ENCODE results near the gene SIRT2. TPM values are rescaled to one million over a fixed set of nuclear protein-coding genes. Genes with fewer than 3 reads are reported as not detected.

SIRT2 gene
- total RNA-seq, 1 donor from 2014 or later = 28.3 TPM

DNA sequence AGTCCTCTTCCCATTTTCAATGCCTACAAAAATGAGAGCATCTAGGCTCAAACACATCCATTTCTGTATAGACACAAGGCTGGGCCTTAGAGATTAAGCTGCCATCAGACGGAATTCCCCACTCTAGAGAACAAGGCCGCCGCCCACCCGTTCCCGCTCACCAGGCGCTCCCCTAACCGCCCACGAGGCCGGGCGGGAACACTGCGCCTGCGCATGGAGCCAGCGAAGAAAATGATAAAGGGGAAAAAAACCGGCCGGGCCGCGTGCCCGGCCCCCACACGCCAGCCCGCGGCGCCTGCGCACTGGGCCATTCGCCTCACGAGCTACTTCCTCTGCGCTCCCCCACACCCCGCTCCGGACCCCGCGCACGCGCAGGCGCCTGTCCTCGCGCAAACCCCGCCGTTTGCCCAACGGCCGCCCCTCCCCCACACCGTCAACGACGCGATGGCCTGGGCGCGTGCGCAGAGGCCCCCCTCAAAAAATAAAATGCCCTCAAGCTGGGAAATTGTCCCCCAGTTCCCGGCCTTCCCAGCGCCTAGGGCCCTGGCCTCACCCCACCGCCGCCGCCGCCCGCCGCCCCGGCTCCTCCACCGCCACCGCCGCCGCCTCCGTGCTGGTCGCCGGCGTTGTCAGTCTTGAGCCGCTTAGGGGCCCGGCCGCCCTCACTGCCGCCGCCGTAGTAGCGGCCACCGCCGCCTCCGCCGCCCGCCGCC lies 50.1 kb downstream of the SIRT2 start:
- peak; percentile 94 for DNase-seq (ENCODE audit: low spot score)
- peak overlapping the region; percentile 99 for H3K27ac Mint-ChIP-seq
- no peaks in the 10 kb centered on the region for H3K9me3 Mint-ChIP-seq
- H3K4me1 Mint-ChIP-seq (ENCODE audit: low read depth) = peaks cover 54% of the 10 kb centered on the region
- H3K36me3 Mint-ChIP-seq (ENCODE audit: low read depth) = peaks cover 39% of the 10 kb centered on the region
- intact Hi-C loops (cut with micrococcal nuclease) = loop anchor here (2.0 kb wide), 2 partner anchors 81 to 193 kb away; no protein-coding TSS in a partner anchor
- H3K4me3 Mint-ChIP-seq = peak overlapping the region; percentile 97
- H3K27me3 Mint-ChIP-seq (ENCODE audit: insufficient read depth) = peaks cover 2% of the 10 kb centered on the region

GRCh38 chr19:38848299-38849146 lies 50.9 kb downstream of the SIRT2 start:
- Mint-ChIP-seq H3K9me3 (no peaks in the 10 kb centered on the region), H3K4me3 (peak overlapping the region; percentile 97), H3K27me3 (ENCODE audit: insufficient read depth) (peaks cover 2% of the 10 kb centered on the region), H3K27ac (peak overlapping the region; percentile 96), H3K4me1 (ENCODE audit: low read depth) (peaks cover 62% of the 10 kb centered on the region), H3K36me3 (ENCODE audit: low read depth) (peaks cover 47% of the 10 kb centered on the region)
- intact Hi-C loops (cut with micrococcal nuclease) = loop anchor here (2.0 kb wide), 2 partner anchors 80 to 192 kb away; no protein-coding TSS in a partner anchor
- DNase-seq (ENCODE audit: low spot score) = no peak

- Mint-ChIP-seq H3K4me3 (peak overlapping the region; percentile 45), H3K4me1 (ENCODE audit: low read depth) (peaks cover 70% of the 10 kb centered on the region), H3K36me3 (ENCODE audit: low read depth) (peaks cover 65% of the 10 kb centered on the region), H3K9me3 (no peaks in the 10 kb centered on the region), H3K27me3 (ENCODE audit: insufficient read depth) (peaks cover 2% of the 10 kb centered on the region), H3K27ac (peak overlapping the region; percentile 70)
- no peak for DNase-seq (ENCODE audit: low spot score)
- intact Hi-C loops (cut with micrococcal nuclease) = no loop called here
Measured at GRCh38 chr19:38846097-38846496, 53.3 kb downstream of the SIRT2 start.

- intact Hi-C loops (cut with micrococcal nuclease) = no loop called here
- no peaks in the 10 kb centered on the region for H3K9me3 Mint-ChIP-seq
- no peak for DNase-seq (ENCODE audit: low spot score)
- peaks cover 70% of the 10 kb centered on the region for H3K4me1 Mint-ChIP-seq (ENCODE audit: low read depth)
- peaks cover 2% of the 10 kb centered on the region for H3K27me3 Mint-ChIP-seq (ENCODE audit: insufficient read depth)
- H3K4me3 Mint-ChIP-seq = peak overlapping the region; percentile 5
- peaks cover 71% of the 10 kb centered on the region for H3K36me3 Mint-ChIP-seq (ENCODE audit: low read depth)
- peak overlapping the region; percentile 3 for H3K27ac Mint-ChIP-seq
Measured at GRCh38 chr19:38845374-38846024, 53.9 kb downstream of the SIRT2 start.

DNA sequence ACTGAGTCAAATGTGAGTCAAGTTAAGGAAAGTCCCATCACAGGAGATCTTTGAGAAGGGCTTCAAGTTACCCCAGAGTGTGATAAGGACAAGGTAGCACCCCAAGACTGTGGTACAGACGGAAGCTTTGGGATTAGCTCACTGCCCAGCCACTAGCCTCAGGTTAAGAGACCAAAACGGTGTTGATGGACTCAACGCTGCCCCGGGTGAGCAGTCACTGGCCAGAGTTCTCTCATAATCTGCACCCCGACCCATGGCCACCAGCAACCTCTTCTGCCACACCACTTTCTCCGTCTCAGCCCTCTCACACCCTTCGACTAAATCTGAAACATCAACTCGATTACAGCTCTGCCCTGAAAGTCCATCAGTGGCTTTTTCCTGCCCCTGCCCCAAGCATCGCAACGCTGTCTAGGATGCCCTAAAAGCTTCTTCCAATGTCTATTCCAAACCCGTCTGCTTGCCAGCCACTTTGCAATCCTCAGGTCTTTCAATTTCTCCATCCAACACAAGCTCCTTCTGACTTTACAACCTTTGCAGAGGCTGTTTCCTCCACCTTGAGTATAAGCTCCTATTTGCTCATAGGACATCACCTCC lies 55.2 kb downstream of the SIRT2 start:
- Mint-ChIP-seq H3K27ac (peak overlapping the region; percentile 93), H3K36me3 (ENCODE audit: low read depth) (peaks cover 78% of the 10 kb centered on the region), H3K4me3 (peak overlapping the region; percentile 66), H3K27me3 (ENCODE audit: insufficient read depth) (peaks cover 1% of the 10 kb centered on the region), H3K9me3 (no peaks in the 10 kb centered on the region), H3K4me1 (ENCODE audit: low read depth) (peaks cover 74% of the 10 kb centered on the region)
- intact Hi-C loops (cut with micrococcal nuclease) = no loop called here
- DNase-seq (ENCODE audit: low spot score) = no peak

DNA sequence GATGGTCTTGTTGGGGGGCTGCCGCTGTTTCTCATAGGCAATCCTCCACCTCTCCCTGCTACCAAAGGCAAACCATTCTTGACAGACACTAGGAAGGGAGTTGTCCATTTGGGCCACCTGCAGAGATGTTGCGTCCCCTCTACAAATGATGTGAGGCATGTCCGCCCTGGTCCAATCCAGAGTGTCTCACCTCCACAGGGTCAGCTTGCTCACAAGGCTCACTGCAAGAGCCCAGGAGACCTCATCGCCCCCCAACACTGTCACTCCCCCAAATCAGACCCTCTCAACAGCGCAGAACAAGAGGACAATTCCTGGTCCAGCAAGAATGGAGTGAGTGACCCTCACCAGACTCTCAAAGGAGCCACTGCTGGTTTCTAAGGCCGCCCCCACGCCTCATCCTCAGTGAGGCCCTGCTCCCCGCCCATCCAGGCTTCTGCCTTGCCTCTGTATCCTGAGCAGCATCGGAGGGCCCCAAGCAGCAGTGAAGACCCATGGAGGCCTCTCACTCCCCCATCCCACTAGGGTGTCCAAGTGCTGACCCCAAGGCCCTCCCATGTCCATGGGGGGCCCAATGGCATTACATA lies 56.2 kb downstream of the SIRT2 start:
- peak overlapping the region; percentile 93 for H3K27ac Mint-ChIP-seq
- DNase-seq (ENCODE audit: low spot score) = no peak
- H3K36me3 Mint-ChIP-seq (ENCODE audit: low read depth) = peaks cover 78% of the 10 kb centered on the region
- no peaks in the 10 kb centered on the region for H3K27me3 Mint-ChIP-seq (ENCODE audit: insufficient read depth)
- H3K9me3 Mint-ChIP-seq = no peaks in the 10 kb centered on the region
- H3K4me1 Mint-ChIP-seq (ENCODE audit: low read depth) = peaks cover 73% of the 10 kb centered on the region
- intact Hi-C loops (cut with micrococcal nuclease) = no loop called here
- peak overlapping the region; percentile 66 for H3K4me3 Mint-ChIP-seq

- H3K36me3 Mint-ChIP-seq (ENCODE audit: low read depth) = peaks cover 76% of the 10 kb centered on the region
- H3K4me1 Mint-ChIP-seq (ENCODE audit: low read depth) = peaks cover 66% of the 10 kb centered on the region
- DNase-seq (ENCODE audit: low spot score) = peak; percentile 64
- H3K4me3 Mint-ChIP-seq = peak overlapping the region; percentile 70
- H3K9me3 Mint-ChIP-seq = no peaks in the 10 kb centered on the region
- intact Hi-C loops (cut with micrococcal nuclease) = loop anchor here (1.0 kb wide), 2 partner anchors 8 to 11 kb away; partner anchors contain the start of gene ECH1
- no peaks in the 10 kb centered on the region for H3K27me3 Mint-ChIP-seq (ENCODE audit: insufficient read depth)
- H3K27ac Mint-ChIP-seq = peak overlapping the region; percentile 93
Measured at GRCh38 chr19:38842439-38843174, 56.8 kb downstream of the SIRT2 start.

DNA sequence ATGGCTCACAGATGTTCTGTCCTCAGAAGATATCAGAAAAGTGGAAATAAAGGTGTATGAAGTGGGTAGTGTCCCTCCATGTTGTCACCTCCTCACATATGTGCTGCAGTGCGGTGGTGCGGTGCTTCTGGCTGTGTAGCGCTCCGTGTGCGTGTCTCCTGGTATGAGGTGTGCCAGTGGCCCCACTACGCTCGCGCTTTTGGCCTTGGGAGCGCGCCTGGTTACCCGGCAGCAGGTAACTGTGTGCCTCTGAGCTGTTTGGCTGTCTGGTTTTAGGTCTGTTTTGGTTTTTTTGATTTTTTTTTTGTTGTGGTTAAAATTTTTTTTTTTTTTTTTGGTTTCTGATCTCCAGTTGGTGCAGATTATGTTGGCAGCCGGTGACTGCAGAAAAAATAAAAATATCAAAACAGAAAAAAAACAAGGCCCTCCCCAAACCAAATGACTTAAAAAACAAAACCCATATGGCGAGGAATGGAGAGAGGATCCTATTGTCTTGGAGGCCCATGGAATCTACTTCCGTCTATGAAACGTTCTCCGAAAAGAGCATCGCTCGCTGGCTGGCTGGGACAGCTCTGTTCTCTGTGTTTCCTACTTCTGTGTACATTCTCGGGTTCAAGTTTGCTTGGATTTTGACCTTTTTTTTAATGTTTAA lies 57.5 kb downstream of the SIRT2 start:
- H3K36me3 Mint-ChIP-seq (ENCODE audit: low read depth) = peaks cover 77% of the 10 kb centered on the region
- no peak for DNase-seq (ENCODE audit: low spot score)
- H3K9me3 Mint-ChIP-seq = no peaks in the 10 kb centered on the region
- peak overlapping the region; percentile 93 for H3K27ac Mint-ChIP-seq
- H3K4me3 Mint-ChIP-seq = peak overlapping the region; percentile 70
- peaks cover 63% of the 10 kb centered on the region for H3K4me1 Mint-ChIP-seq (ENCODE audit: low read depth)
- intact Hi-C loops (cut with micrococcal nuclease) = loop anchor here (1.0 kb wide), 2 partner anchors 8 to 11 kb away; partner anchors contain the start of gene ECH1
- H3K27me3 Mint-ChIP-seq (ENCODE audit: insufficient read depth) = no peaks in the 10 kb centered on the region

- peak overlapping the region; percentile 56 for H3K4me3 Mint-ChIP-seq
- H3K27ac Mint-ChIP-seq = peak overlapping the region; percentile 83
- peaks cover 63% of the 10 kb centered on the region for H3K4me1 Mint-ChIP-seq (ENCODE audit: low read depth)
- intact Hi-C loops (cut with micrococcal nuclease) = no loop called here
- no peaks in the 10 kb centered on the region for H3K27me3 Mint-ChIP-seq (ENCODE audit: insufficient read depth)
- DNase-seq (ENCODE audit: low spot score) = no peak
- peaks cover 79% of the 10 kb centered on the region for H3K36me3 Mint-ChIP-seq (ENCODE audit: low read depth)
- no peaks in the 10 kb centered on the region for H3K9me3 Mint-ChIP-seq
Measured at GRCh38 chr19:38841180-38841766, 58.1 kb downstream of the SIRT2 start.

DNA sequence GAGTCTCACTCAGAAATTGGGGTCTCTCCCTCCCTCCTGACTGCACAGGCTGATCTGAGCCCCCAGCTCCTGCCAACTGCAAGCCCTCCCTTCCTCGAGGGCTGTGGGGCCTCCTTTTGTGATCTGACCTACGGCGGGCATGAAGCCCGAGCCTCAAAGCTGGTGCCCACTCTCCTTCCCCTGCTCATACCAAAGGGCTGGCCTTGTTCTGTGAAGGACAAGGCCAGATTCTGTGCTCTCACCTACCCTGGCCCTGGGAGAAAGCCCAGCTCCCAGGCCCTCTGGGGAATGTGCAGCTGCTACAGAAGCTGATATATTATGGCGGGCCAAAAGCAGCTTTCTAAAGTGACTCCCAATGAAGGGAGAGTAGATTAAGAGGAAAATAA lies 58.8 kb downstream of the SIRT2 start:
- Mint-ChIP-seq H3K4me1 (ENCODE audit: low read depth) (peaks cover 56% of the 10 kb centered on the region), H3K4me3 (no peak overlapping the region), H3K27me3 (ENCODE audit: insufficient read depth) (no peaks in the 10 kb centered on the region), H3K9me3 (no peaks in the 10 kb centered on the region), H3K27ac (peak overlapping the region; percentile 83), H3K36me3 (ENCODE audit: low read depth) (peaks cover 76% of the 10 kb centered on the region)
- intact Hi-C loops (cut with micrococcal nuclease) = no loop called here
- no peak for DNase-seq (ENCODE audit: low spot score)

All from activated T-helper 1 cell treated with anti-CD3 and anti-CD28 coated beads, Interleukin-12 subunit alpha, Interleukin-12 subunit beta, Interleukin-2, Interleukin-4 antibody, amounts not matched to agents 30 ng/mL and 10 ng/mL and 1 ng/mL, durations not matched to agents 14 hours and 24 hours and 36 hours (primary cell).